Brain pericyte (primary cell): ENCODE results near the gene MUSTN1.

ENCODE experiments used
- DNase-seq: peaks from one replicate; pipeline ENCODE4 v3.0.0-alpha.2; 2012; ENCODE audit warnings: low read depth, low spot score

The MUSTN1 gene

GRCh38 chr3:52805270-52806039, 29.4 kb downstream of the MUSTN1 start:
- DNase-seq = no peak

GRCh38 chr3:52801839-52802238, 33.0 kb downstream of the MUSTN1 start:
- no peak for DNase-seq

- DNase-seq = no peak
These were observed 34.7 kb downstream of the MUSTN1 start for GRCh38 chr3:52800079-52800478.

GRCh38 chr3:52798978-52799476, 35.8 kb downstream of the MUSTN1 start:
- DNase-seq = no peak

- DNase-seq = no peak
These were observed 36.3 kb downstream of the MUSTN1 start for GRCh38 chr3:52798376-52798977.

- DNase-seq = no peak
These were observed 38.4 kb downstream of the MUSTN1 start for GRCh38 chr3:52796411-52796810.

GRCh38 chr3:52795298-52795900, 39.4 kb downstream of the MUSTN1 start:
- DNase-seq = no peak

GRCh38 chr3:52794612-52795099, 40.2 kb downstream of the MUSTN1 start, which contains the start of gene ITIH3:
TSS of gene ITIH3 (plus strand) at chr3:52794796. CDS start at chr3:52794804, 8 bp downstream.
- DNase-seq = no peak

- no peak for DNase-seq
These were observed 40.9 kb downstream of the MUSTN1 start for GRCh38 chr3:52793702-52794611.

- no peak for DNase-seq
These were observed 41.7 kb downstream of the MUSTN1 start for GRCh38 chr3:52792961-52793695.

GRCh38 chr3:52792413-52792812, 42.4 kb downstream of the MUSTN1 start:
- no peak for DNase-seq

- no peak for DNase-seq
These were observed 42.9 kb downstream of the MUSTN1 start for GRCh38 chr3:52791928-52792327.

- no peak for DNase-seq
These were observed 43.5 kb downstream of the MUSTN1 start for GRCh38 chr3:52791366-52791765.

- DNase-seq = no peak
These were observed 44.1 kb downstream of the MUSTN1 start for GRCh38 chr3:52790741-52791140.

GRCh38 chr3:52790337-52790736, 44.5 kb downstream of the MUSTN1 start:
- DNase-seq = no peak

GRCh38 chr3:52789746-52790040, 45.1 kb downstream of the MUSTN1 start:
- no peak for DNase-seq

GRCh38 chr3:52788890-52789745, 45.7 kb downstream of the MUSTN1 start:
- DNase-seq = no peak

- DNase-seq = no peak
These were observed 46.9 kb downstream of the MUSTN1 start for GRCh38 chr3:52787672-52788625.

GRCh38 chr3:52787246-52787645, 47.6 kb downstream of the MUSTN1 start:
- DNase-seq = no peak
